Stomach (tissue), 9 donors: ENCODE data around the gene ONECUT3. TPM values are rescaled to one million over a fixed set of nuclear protein-coding genes. Genes with fewer than 3 reads are reported as not detected.

ENCODE experiments used
- DNase-seq, 2 donors: peaks; one replicate each; pipeline versions ENCODE4 v3.0.0 to v3.0.0-alpha.2; 2013 to 2019
- H3K27ac ChIP-seq, 5 donors: fragments of 200-600 bp in 4 of 5; sonication (generic) in 4 of 5; one replicate each; pipeline ENCODE4 v1.5.1; 2013 to 2019; ENCODE audit warnings: mild to moderate bottlenecking in 1 of 5, moderate library complexity in 1 of 5
- H3K27me3 ChIP-seq, 3 donors: fragments of 200-600 bp; sonication (generic); one replicate each; pipeline ENCODE4 v1.5.1; 2017 to 2019; ENCODE audit warnings: mixed run types in 1 of 3
- H3K36me3 ChIP-seq, 4 donors: fragments of 200-600 bp; sonication (generic); 1 replicate in 3 of 4; 2 replicates in 1 of 4; pipeline ENCODE4 v1.5.1; 2016 to 2019
- H3K4me1 ChIP-seq, 4 donors: fragments of 200-600 bp; sonication (generic); one replicate each; pipeline ENCODE4 v1.5.1; 2016 to 2019
- H3K4me3 ChIP-seq, 4 donors: fragments of 200-600 bp; sonication (generic) in 3 of 4; one replicate each; pipeline ENCODE4 v1.5.1; 2016 to 2019; ENCODE audit warnings: mild to moderate bottlenecking in 1 of 4
- H3K9me3 ChIP-seq, 4 donors: fragments of 200-600 bp; sonication (generic); one replicate each; pipeline ENCODE4 v1.5.1; 2016 to 2019
- CTCF ChIP-seq, 7 experiments: fragments of 450-650 bp in 4 of 7; fragments of 200-600 bp in 3 of 7; sonication (generic) in 3 of 7; IDR thresholded peaks; one replicate each; pipeline ENCODE4 v1.5.1; 2016 to 2019; ENCODE audit warnings: antibody characterized with exemption in 7 of 7, control low read depth in 2 of 7, mild to moderate bottlenecking in 1 of 7
- EP300 ChIP-seq: sonication (generic); formaldehyde crosslinking; IDR thresholded peaks from one replicate; pipeline ENCODE4 v1.6.1; 2017; ENCODE audit warnings: antibody characterized with exemption
- POLR2A ChIP-seq, 4 donors: fragments of 450-650 bp; IDR thresholded peaks; one replicate each; pipeline ENCODE4 v1.6.1; 2016; ENCODE audit warnings: antibody characterized with exemption in 4 of 4, control low read depth in 2 of 4, mild to moderate bottlenecking in 1 of 4, moderate library complexity in 1 of 4
- POLR2AphosphoS5 ChIP-seq, 3 donors: sonication (generic); formaldehyde crosslinking; IDR thresholded peaks; one replicate each; pipeline ENCODE4 v1.6.1; 2016; ENCODE audit warnings: antibody characterized with exemption in 3 of 3
- WGBS, 5 donors: extraction: QIAGEN DNeasy Blood & Tissue Kit in 3 of 5; methylation state at CpG; one replicate each; pipeline versions ENCODE4 v1.1.5 to v1.1.7; 2013 to 2018; 5-methylcytosine and 5-hydroxymethylcytosine counted together
- intact Hi-C: fragments of 100-400 bp; cut with DNase I; formaldehyde crosslinking; loops from one replicate; pipeline ENCODE4 v1.15.1; 2023; ENCODE audit warnings: low total_unique reads
- polyA plus RNA-seq, 3 donors: library from polyadenylated mRNA; stranded (reverse); fragments of 200-250 nt; gene quantifications; one replicate each; pipeline ENCODE4 v1.2.3, GENCODE V29; 2013
- total RNA-seq, 5 donors: library from RNA; depleted of rRNA; stranded (reverse); fragments of >200 nt; gene quantifications; one replicate each; pipeline versions ENCODE4 v1.1.0 to v1.2.3, GENCODE V29; 2014 to 2016
- donor health status: healthy with polysubstance abuse.
- donor health status: Bipolar disorder and iron deficiency.
- donor health status: healthy.

The ONECUT3 gene
- total and polyA plus RNA-seq, 8 donors, result 0.13 to 0.37 (median 0.29) TPM; not detected in 5

- peak in 1 of 2 donors; percentile 29 for DNase-seq
- intact Hi-C loops, result no loop called here
- 3 to 8% (median 5%) methylated on average over 13 to 31 of the region's 31 CpGs for WGBS, 5 donors
- TF ChIP-seq CTCF (IDR thresholded peaks at IDR 0.05), result no peak
- peaks cover 40 to 55% (median 45%) of the 10 kb centered on the region in 4 donors for H3K4me1 ChIP-seq
- peaks cover 46 to 100% (median 86%) of the 10 kb centered on the region in 3 donors for H3K27me3 ChIP-seq
- H3K9me3 ChIP-seq, result peaks cover 0 to 2% (median 0%) of the 10 kb centered on the region in 4 donors
- no peaks in the 10 kb centered on the region for H3K36me3 ChIP-seq
- peak overlapping the region in 4 of 5 donors; percentile 1 to 83 (median 58) for H3K27ac ChIP-seq
- no peak overlapping the region for H3K4me3 ChIP-seq
Measured at GRCh38 chr19:1746401-1747284, 6.7 kb upstream of the ONECUT3 start.

- Histone ChIP-seq H3K4me1 (peaks cover 40 to 55% (median 45%) of the 10 kb centered on the region in 4 donors), H3K9me3 (no peaks in the 10 kb centered on the region), H3K27ac (peak overlapping the region in 4 of 5 donors; percentile 57 to 83 (median 74)), H3K4me3 (peak overlapping the region in 3 of 4 donors; percentile 20 to 42 (median 32)), H3K36me3 (no peaks in the 10 kb centered on the region), H3K27me3 (peaks cover 53 to 100% (median 95%) of the 10 kb centered on the region in 3 donors)
- 2 to 5% (median 3%) methylated on average over 12 to 22 of the region's 22 CpGs for WGBS, 5 donors
- TF ChIP-seq EP300 (no peak), POLR2A (IDR thresholded peaks at IDR 0.05) (no peak), POLR2AphosphoS5 (IDR thresholded peaks at IDR 0.05) (peak in 1 of 3 donors; percentile 8)
- intact Hi-C loops, result no loop called here
- DNase-seq, result peak; percentile 73 to 92
Measured at GRCh38 chr19:1747285-1748114, 5.8 kb upstream of the ONECUT3 start.

GRCh38 chr19:1748115-1748872, 5.0 kb upstream of the ONECUT3 start:
- peak overlapping the region in 4 of 5 donors; percentile 57 to 83 (median 74) for H3K27ac ChIP-seq

More at GRCh38 chr19:1748115-1748872, 5.0 kb upstream of the ONECUT3 start:
- peaks cover 42 to 60% (median 46%) of the 10 kb centered on the region in 4 donors for H3K4me1 ChIP-seq
- WGBS, 5 donors, result 0 to 4% (median 2%) methylated on average over 12 to 61 of the region's 61 CpGs
- TF ChIP-seq EP300 (no peak), POLR2A (IDR thresholded peaks at IDR 0.05) (no peak), POLR2AphosphoS5 (IDR thresholded peaks at IDR 0.05) (peak in 2 of 3 donors; percentile 35 to 38), CTCF (IDR thresholded peaks at IDR 0.05) (no peak)
- intact Hi-C loops, result no loop called here
- H3K9me3 ChIP-seq, result no peaks in the 10 kb centered on the region
- H3K27me3 ChIP-seq, result peaks cover 56 to 100% (median 95%) of the 10 kb centered on the region in 3 donors
- H3K4me3 ChIP-seq, result peak overlapping the region; percentile 20 to 42 (median 27)
- no peaks in the 10 kb centered on the region for H3K36me3 ChIP-seq
- peak; percentile 61 to 86 for DNase-seq
